B cell (primary cell): ENCODE results near the gene SSC4D. TPM values are rescaled to one million over a fixed set of nuclear protein-coding genes. Genes with fewer than 3 reads are reported as not detected.

ENCODE experiments used
- ATAC-seq: fragments of 200-7000 bp; cut with Tn5 transposase; one replicate; pipeline ENCODE4 v1.10.0; 2021; ENCODE audit warnings: low read depth, mild to moderate bottlenecking, moderate number of reproducible peaks, moderate library complexity
- CTCF ChIA-PET: fragments of 350-600 bp; sonication (Branson Sonifier 250); formaldehyde crosslinking; loops from one replicate; lab custom pipeline; 2021; ENCODE audit warnings: antibody characterized with exemption, inconsistent platforms; lab: Charles Lee
- POLR2A ChIA-PET: fragments of 350-600 bp; sonication (Branson Sonifier 250); formaldehyde crosslinking; loops from one replicate; lab custom pipeline; 2021; ENCODE audit warnings: antibody characterized with exemption; lab: Charles Lee
- DNase-seq: peaks from one replicate; pipeline ENCODE4 v3.0.0; 2013
- H2AFZ ChIP-seq: 2 replicates; pipeline ENCODE4 v1.6.1; 2012; ENCODE audit warnings: mild to moderate bottlenecking, low read depth, low read length; ENCODE audit not compliant: insufficient read depth, poor library complexity, severe bottlenecking
- H3K27ac ChIP-seq, 2 donors: 1 replicate in 1 of 2; 2 replicates in 1 of 2; pipeline ENCODE4 v1.5.1; 2012 to 2013; ENCODE audit warnings: low read length in 2 of 2, mild to moderate bottlenecking in 2 of 2, moderate library complexity in 1 of 2
- H3K27me3 ChIP-seq, 4 experiments: fragments of 200-600 bp in 1 of 4; sonication (generic) in 1 of 4; replicated peaks in 1 of 4; 1 replicate in 2 of 4; 2 replicates in 2 of 4; pipeline versions ENCODE4 v1.6.1 to v1.7.0; 2013 to 2016; ENCODE audit warnings: low read length in 3 of 4, mild to moderate bottlenecking in 2 of 4, mixed read lengths in 1 of 4, moderate library complexity in 1 of 4; ENCODE audit not compliant: insufficient read depth in 4 of 4, control insufficient read depth in 3 of 4; ENCODE audit errors: control extremely low read depth in 1 of 4
- H3K36me3 ChIP-seq, 2 experiments: replicated peaks in 1 of 2; 1 replicate in 1 of 2; 2 replicates in 1 of 2; pipeline versions ENCODE4 v1.6.1 to v1.7.1; 2013; ENCODE audit warnings: low read length in 1 of 2; ENCODE audit not compliant: insufficient read depth in 2 of 2, control insufficient read depth in 1 of 2; ENCODE audit errors: control extremely low read depth in 1 of 2, extremely low read depth in 1 of 2
- H3K4me1 ChIP-seq, 2 donors: fragments of 200-600 bp in 1 of 2; sonication (generic) in 1 of 2; 1 replicate in 1 of 2; 2 replicates in 1 of 2; pipeline versions ENCODE4 v1.5.1 to v1.6.1; 2013 to 2017; ENCODE audit warnings: low read length in 2 of 2; ENCODE audit not compliant: control insufficient read depth in 2 of 2, insufficient read depth in 2 of 2
- H3K4me2 ChIP-seq: replicated peaks from 2 replicates; pipeline ENCODE3; 2012; ENCODE audit warnings: mild to moderate bottlenecking, low read depth, low read length; ENCODE audit not compliant: poor library complexity, severe bottlenecking
- H3K4me3 ChIP-seq, 5 experiments: fragments of 200-600 bp in 1 of 5; sonication (generic) in 1 of 5; 1 replicate in 3 of 5; 2 replicates in 2 of 5; pipeline versions ENCODE4 v1.5.1 to v1.7.0; 2011 to 2016; ENCODE audit warnings: low read length in 4 of 5, mild to moderate bottlenecking in 4 of 5, low read depth in 2 of 5, control low read depth in 1 of 5, moderate library complexity in 1 of 5; ENCODE audit not compliant: insufficient read depth in 1 of 5; ENCODE audit errors: control extremely low read depth in 1 of 5, extremely low read depth in 1 of 5
- H3K79me2 ChIP-seq: fragments of 200-600 bp; sonication (generic); one replicate; pipeline ENCODE4 v1.6.0; 2016; ENCODE audit warnings: low read length; ENCODE audit not compliant: control insufficient read depth, insufficient read depth
- H3K9ac ChIP-seq: fragments of 200-600 bp; sonication (generic); 2 replicates; pipeline ENCODE4 v1.6.1; 2017; ENCODE audit warnings: mild to moderate bottlenecking, low read length, moderate library complexity
- H3K9me3 ChIP-seq, 3 donors: one replicate each; pipeline versions ENCODE4 v1.6.1 to v1.7.1; 2013; ENCODE audit warnings: low read length in 2 of 3; ENCODE audit not compliant: control insufficient read depth in 2 of 3, insufficient read depth in 1 of 3; ENCODE audit errors: control extremely low read depth in 1 of 3
- H4K20me1 ChIP-seq: 2 replicates; pipeline ENCODE4 v1.6.0; 2012; ENCODE audit warnings: mild to moderate bottlenecking, low read length; ENCODE audit not compliant: insufficient read depth, control insufficient read depth, poor library complexity, severe bottlenecking
- H3K27ac Mint-ChIP-seq: one replicate; pipeline ENCODE4 v1.8.0; 2021; ENCODE audit warnings: mixed read lengths
- H3K27me3 Mint-ChIP-seq: one replicate; pipeline ENCODE4 v1.8.0; 2021; ENCODE audit warnings: mixed read lengths
- H3K4me1 Mint-ChIP-seq: one replicate; pipeline ENCODE4 v1.8.0; 2021; ENCODE audit warnings: mixed read lengths
- H3K4me3 Mint-ChIP-seq: one replicate; pipeline ENCODE4 v1.8.0; 2021; ENCODE audit warnings: mixed read lengths
- H3K9me3 Mint-ChIP-seq: one replicate; pipeline ENCODE4 v1.8.0; 2022; ENCODE audit warnings: mixed read lengths; ENCODE audit not compliant: insufficient read depth
- EZH2 ChIP-seq: IDR thresholded peaks from 2 replicates; pipeline ENCODE4 v1.6.1; 2012; ENCODE audit warnings: borderline replicate concordance, low read depth, mild to moderate bottlenecking, moderate library complexity, low read length; ENCODE audit not compliant: insufficient read depth, poor library complexity, severe bottlenecking
- WGBS: methylation state at CpG from one replicate; pipeline ENCODE4 v1.1.5; 2013; ENCODE audit warnings: missing lambda C conversion rate; ENCODE audit not compliant: insufficient coverage; 5-methylcytosine and 5-hydroxymethylcytosine counted together
- intact Hi-C: fragments of 100-400 bp; cut with micrococcal nuclease; formaldehyde crosslinking; loops from one replicate; pipeline ENCODE4 v1.10.0; 2022
- polyA plus RNA-seq: library from polyadenylated mRNA; depleted of rRNA; stranded (reverse); fragments of >200 nt; gene quantifications from 2 replicates; pipeline ENCODE4 v1.2.3, GENCODE V29; 2012
- total RNA-seq, 2 donors: library from RNA; stranded (reverse); fragments of 120-200 nt in 1 of 2; gene quantifications; 1 replicate in 1 of 2; 2 replicates in 1 of 2; pipeline versions ENCODE4 v1.2.3 to v1.2.4, GENCODE V29; 2013 to 2022
- TF ChIP-seq, protein P1 (sequence below): fragments of 200-600 bp; IDR thresholded peaks from one replicate; pipeline ENCODE4 v1.8.0; 2022; ENCODE audit warnings: antibody characterized with exemption, mild to moderate bottlenecking

The SSC4D gene
- total and polyA plus RNA-seq, 2 donors (not counting 1 experiment from before 2014, with no cell fraction given), result 0.16 TPM; not detected in 1

DNA sequence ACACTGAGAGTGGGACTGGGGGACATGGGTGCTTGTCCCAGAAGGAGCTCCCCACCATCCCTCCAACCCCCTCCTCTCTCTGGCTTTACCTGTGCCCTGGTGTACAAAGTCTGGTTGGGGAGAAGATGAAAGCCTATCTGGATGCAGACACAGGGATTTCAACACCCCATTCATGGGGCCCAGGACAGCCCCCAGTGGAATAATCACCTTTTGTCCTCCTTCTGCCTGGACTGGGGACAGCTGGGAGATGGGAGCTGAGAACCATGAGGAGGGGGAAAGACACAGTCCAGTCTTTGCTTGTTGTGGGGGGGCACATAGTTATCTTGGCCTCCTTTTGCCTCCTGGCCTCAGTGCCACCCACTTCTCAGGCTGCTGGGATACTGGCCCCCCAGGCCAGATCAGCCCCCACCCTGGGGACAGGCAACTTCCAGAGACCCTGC lies 1.4 kb downstream of the SSC4D start:
- Histone ChIP-seq H3K4me2 (no peak overlapping the region), H2AFZ (no peak overlapping the region), H3K79me2 (no peaks in the 10 kb centered on the region), H3K4me3 (no peak overlapping the region), H4K20me1 (no peaks in the 10 kb centered on the region), H3K9me3 (no peaks in the 10 kb centered on the region), H3K4me1 (peaks cover 6 to 7% of the 10 kb centered on the region in 2 donors), H3K27me3 (no peaks in the 10 kb centered on the region), H3K36me3 (no peaks in the 10 kb centered on the region), H3K27ac (no peak overlapping the region), H3K9ac (no peak overlapping the region)
- DNase-seq (no peak), ATAC-seq (no peak)
- ChIA-PET POLR2A (no interaction called here), CTCF (no interaction called here)
- Mint-ChIP-seq H3K27me3 (peaks cover 6% of the 10 kb centered on the region), H3K4me3 (no peak overlapping the region), H3K4me1 (peaks cover 7% of the 10 kb centered on the region), H3K27ac (no peak overlapping the region), H3K9me3 (no peaks in the 10 kb centered on the region)
- intact Hi-C loops, result no loop called here
- TF ChIP-seq, protein P1, sequence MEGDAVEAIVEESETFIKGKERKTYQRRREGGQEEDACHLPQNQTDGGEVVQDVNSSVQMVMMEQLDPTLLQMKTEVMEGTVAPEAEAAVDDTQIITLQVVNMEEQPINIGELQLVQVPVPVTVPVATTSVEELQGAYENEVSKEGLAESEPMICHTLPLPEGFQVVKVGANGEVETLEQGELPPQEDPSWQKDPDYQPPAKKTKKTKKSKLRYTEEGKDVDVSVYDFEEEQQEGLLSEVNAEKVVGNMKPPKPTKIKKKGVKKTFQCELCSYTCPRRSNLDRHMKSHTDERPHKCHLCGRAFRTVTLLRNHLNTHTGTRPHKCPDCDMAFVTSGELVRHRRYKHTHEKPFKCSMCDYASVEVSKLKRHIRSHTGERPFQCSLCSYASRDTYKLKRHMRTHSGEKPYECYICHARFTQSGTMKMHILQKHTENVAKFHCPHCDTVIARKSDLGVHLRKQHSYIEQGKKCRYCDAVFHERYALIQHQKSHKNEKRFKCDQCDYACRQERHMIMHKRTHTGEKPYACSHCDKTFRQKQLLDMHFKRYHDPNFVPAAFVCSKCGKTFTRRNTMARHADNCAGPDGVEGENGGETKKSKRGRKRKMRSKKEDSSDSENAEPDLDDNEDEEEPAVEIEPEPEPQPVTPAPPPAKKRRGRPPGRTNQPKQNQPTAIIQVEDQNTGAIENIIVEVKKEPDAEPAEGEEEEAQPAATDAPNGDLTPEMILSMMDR, result no peak
- no peak for TF ChIP-seq EZH2

DNA sequence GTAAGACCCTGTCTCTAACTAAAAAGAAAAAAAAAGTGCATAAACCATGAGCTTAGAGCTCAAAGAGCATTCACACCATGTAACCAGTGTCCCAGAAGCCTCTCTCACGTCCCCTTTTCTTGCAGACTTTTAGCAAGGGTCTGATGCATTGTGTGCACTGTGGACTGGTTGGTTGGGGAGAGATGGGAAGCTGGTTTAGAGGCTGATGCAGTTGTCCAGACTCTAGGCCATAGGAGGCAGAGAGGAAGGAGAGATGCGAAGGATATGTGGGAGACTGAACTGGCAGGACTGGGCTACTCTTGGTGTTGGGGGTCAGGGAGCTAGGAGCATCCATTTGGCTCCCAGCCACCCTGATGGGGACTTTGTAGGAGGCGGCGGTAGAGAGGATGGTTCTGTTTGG lies 1.8 kb downstream of the SSC4D start:
- Histone ChIP-seq H3K4me2 (no peak overlapping the region), H3K27ac (no peak overlapping the region), H3K9me3 (no peaks in the 10 kb centered on the region), H4K20me1 (no peaks in the 10 kb centered on the region), H2AFZ (no peak overlapping the region), H3K4me1 (peaks cover 6 to 7% of the 10 kb centered on the region in 2 donors), H3K27me3 (no peaks in the 10 kb centered on the region), H3K79me2 (no peaks in the 10 kb centered on the region), H3K4me3 (no peak overlapping the region), H3K36me3 (no peaks in the 10 kb centered on the region), H3K9ac (no peak overlapping the region)
- Mint-ChIP-seq H3K9me3 (no peaks in the 10 kb centered on the region), H3K27ac (no peak overlapping the region), H3K4me3 (no peak overlapping the region), H3K4me1 (peaks cover 10% of the 10 kb centered on the region), H3K27me3 (peaks cover 6% of the 10 kb centered on the region)
- no peak for ATAC-seq
- WGBS, result 67% methylated on average over 1 of the region's 4 CpGs
- TF ChIP-seq, protein P1, result no peak
- TF ChIP-seq EZH2, result no peak
- ChIA-PET POLR2A (no interaction called here), CTCF (no interaction called here)
- intact Hi-C loops, result no loop called here
- DNase-seq, result no peak
